Fibroblast of mammary gland (primary cell): ENCODE measurements around the gene DR1.

Experiments
- DNase-seq: peaks from one replicate; pipeline ENCODE4 v3.0.0-alpha.2; 2010; ENCODE audit warnings: low read depth
- H3K4me3 ChIP-seq: 2 replicates; pipeline ENCODE4 v1.5.1; 2011; ENCODE audit warnings: low read depth, mild to moderate bottlenecking, low read length, moderate library complexity; ENCODE audit not compliant: control insufficient read depth
- TF ChIP-seq, protein P1 (sequence below): conservative IDR thresholded peaks from 2 replicates; pipeline ENCODE4 v1.5.1; 2011; ENCODE audit warnings: low read depth, low read length, inconsistent platforms; ENCODE audit not compliant: control insufficient read depth, insufficient read depth

Gene DR1

DNA sequence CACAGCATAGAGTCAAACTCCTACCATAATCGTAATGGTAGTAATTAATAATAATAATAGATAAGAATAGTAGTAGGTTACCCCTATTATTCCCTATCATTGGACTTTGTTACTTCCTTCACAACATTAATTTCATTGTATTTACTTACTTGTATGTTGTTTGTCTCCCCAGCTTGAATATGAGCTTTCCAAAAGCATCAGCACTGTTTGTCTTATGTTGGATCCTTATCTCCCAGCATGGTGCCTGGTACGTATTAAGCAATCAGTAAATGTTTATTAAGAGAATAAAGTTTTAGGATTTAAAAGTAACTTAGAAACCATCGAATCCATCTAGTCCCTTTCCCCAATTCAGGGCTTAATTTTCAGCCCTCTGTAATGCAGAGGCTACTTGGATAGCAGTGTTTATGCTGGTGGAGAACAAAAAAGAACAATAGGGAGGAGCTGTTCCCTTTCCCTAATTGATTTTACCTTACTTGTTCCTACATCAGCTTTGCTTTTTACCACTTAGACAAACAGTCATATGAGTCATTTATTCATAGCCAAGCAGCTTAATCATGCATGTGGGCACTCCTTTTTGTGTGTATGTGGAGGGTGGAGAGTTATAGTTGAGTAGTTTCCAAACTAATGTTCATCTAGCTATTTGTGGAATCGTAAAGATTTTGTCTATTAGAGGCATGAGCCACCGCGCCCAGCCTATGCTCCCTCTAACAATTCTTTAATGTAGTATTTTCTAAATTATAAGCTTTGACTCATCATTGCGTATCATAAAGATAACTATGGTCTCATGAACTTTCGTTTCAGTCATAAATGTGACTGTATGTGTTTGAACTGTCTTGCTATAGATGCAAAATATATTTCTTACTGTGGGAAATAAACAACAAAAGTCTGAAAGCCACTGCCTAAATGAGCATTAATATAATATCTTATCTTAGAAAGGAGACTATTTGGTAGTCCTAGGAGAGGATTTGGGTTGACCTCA lies 20.9 kb upstream of the DR1 start:
- DNase-seq, result peak; percentile 83
- TF ChIP-seq, protein P1, sequence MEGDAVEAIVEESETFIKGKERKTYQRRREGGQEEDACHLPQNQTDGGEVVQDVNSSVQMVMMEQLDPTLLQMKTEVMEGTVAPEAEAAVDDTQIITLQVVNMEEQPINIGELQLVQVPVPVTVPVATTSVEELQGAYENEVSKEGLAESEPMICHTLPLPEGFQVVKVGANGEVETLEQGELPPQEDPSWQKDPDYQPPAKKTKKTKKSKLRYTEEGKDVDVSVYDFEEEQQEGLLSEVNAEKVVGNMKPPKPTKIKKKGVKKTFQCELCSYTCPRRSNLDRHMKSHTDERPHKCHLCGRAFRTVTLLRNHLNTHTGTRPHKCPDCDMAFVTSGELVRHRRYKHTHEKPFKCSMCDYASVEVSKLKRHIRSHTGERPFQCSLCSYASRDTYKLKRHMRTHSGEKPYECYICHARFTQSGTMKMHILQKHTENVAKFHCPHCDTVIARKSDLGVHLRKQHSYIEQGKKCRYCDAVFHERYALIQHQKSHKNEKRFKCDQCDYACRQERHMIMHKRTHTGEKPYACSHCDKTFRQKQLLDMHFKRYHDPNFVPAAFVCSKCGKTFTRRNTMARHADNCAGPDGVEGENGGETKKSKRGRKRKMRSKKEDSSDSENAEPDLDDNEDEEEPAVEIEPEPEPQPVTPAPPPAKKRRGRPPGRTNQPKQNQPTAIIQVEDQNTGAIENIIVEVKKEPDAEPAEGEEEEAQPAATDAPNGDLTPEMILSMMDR, result no peak
- no peak overlapping the region for H3K4me3 ChIP-seq

DNA sequence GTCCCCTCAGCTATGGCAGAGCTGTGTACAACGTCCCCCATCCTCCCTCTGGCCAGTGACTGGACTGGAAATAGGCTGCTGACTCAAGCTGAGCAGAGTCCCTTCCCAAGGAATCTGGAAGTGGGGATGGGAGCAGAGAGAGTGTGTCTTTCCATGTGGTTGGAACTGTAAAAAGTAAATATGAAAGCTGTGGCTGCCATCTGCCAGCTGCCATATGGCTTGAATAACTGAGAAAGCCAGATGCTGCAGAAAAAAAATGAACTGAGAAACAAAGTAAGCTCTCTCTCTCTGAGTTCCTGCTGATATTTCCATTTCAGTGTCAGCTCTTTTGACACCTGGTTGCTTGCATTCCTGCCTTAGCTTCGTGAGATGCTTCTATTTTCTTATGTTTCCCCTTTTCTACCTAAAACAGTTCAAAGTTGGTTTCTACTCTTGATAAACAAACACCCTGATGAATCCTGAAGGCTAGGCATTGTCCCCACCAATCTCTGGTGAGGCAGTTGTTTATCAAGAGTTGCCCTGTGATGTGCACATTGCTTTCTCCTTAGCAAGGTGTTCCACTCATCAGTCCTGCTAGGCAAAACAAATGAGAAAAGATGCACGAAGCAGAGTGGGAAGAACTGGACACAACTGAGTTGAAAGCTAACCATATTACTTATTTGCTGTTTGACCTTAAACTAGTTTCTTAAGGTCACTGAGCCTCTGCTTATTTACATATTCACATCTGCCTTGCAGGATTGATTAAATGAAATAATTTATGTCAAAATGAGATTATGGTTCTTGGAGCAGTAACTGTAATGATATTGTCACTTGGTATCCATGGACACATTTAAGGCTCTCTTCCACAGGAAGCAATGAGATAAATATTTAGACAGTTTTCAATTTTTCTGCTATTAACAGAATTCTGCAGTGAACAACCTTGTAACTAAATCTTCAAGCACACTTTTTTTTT lies 16.6 kb upstream of the DR1 start:
- TF ChIP-seq, protein P1, result no peak
- no peak overlapping the region for H3K4me3 ChIP-seq
- peak; percentile 65 for DNase-seq

DNA sequence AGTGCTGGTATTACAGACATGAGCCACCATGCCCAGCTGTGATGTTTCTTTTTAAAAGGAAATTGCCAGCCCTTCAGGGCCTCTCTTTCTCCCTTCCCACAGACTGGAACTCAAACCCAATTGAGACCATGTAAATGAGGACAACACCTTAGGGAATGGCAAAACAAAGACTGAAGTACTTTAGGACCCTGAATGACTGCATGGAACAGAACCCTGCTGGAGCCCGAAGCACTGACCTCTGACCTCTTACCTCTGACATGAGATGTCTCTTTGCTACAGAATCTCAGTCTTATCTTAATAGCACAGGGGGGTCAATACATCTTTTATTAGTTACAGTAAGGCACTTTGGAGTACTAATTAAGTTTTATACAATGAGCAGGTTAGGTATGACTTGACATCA lies 15.5 kb upstream of the DR1 start:
- H3K4me3 ChIP-seq, result no peak overlapping the region
- TF ChIP-seq, protein P1, result no peak
- DNase-seq, result no peak

DNA sequence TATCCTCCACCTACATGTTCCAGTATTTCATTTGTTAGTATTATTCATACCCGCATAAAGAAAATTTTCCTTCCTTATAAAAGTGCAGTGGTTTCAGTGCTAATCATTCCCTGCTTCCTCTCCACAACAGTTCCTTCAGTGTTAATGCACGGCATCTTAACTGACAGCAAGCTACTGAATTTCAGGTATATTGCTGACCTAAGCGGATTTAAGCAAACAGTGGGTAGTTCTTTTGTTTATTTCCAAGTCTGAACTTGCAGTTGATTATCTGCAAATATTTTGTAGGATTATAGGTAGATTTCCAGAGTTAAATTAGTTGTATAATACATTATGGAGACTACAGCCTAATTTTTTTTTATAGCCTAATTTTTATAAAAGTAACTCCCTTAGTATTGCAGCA lies 15.1 kb upstream of the DR1 start:
- no peak overlapping the region for H3K4me3 ChIP-seq
- TF ChIP-seq, protein P1, result no peak
- DNase-seq, result no peak

DNA sequence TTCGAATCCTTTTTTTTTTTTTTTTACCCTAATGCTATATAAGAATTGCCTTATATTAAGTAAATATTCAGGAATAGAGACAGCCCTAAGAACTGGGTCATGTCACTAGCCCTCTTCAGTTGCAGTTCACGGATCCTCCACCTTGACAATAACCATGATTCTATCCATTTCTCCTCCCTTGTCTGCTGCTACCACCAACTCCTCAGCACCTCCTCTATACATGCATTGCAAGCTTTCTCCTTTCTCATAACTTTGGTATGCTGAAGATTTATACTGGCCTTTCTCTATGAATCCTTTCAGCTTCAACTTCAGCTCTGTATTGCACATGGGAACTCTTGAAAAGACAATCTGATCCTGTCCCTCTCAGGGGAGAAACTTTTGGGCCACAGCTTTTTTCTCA lies 14.3 kb upstream of the DR1 start:
- TF ChIP-seq, protein P1, result no peak
- no peak overlapping the region for H3K4me3 ChIP-seq
- no peak for DNase-seq

DNA sequence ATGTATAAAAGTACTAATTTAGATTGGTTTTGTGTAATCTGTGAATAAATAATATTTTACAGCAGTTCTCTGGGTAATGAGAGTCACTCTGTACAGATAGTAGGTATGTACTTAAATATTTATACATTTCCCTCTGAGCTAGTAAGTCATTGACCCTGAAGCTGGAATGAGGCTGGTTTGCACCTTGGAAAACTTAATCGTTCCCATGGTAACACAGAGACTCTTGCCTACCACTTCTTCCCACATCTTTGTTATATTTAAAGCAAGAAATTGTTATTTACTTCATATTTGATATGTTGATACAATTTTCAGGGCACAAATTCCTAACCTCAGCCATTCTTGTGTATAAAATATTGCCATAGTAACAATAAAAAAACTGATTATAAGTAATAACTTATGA lies 13.3 kb upstream of the DR1 start:
- no peak for DNase-seq
- H3K4me3 ChIP-seq, result no peak overlapping the region
- TF ChIP-seq, protein P1, result no peak
